Loucy (cell line): ENCODE results near the gene ADARB2.

ENCODE experiments used
- EZH2phosphoT487 ChIP-seq: fragments of 200-600 bp; IDR thresholded peaks from 2 replicates; pipeline ENCODE4 v1.6.1; 2018; ENCODE audit warnings: antibody characterized with exemption, mild to moderate bottlenecking, moderate library complexity, borderline replicate concordance
- TF ChIP-seq, protein P1 (sequence below): fragments of 200-600 bp; sonication (generic); conservative IDR thresholded peaks from 2 replicates; pipeline ENCODE4 v1.5.1; 2014; ENCODE audit warnings: mild to moderate bottlenecking, antibody characterized with exemption, low read length

DNA sequence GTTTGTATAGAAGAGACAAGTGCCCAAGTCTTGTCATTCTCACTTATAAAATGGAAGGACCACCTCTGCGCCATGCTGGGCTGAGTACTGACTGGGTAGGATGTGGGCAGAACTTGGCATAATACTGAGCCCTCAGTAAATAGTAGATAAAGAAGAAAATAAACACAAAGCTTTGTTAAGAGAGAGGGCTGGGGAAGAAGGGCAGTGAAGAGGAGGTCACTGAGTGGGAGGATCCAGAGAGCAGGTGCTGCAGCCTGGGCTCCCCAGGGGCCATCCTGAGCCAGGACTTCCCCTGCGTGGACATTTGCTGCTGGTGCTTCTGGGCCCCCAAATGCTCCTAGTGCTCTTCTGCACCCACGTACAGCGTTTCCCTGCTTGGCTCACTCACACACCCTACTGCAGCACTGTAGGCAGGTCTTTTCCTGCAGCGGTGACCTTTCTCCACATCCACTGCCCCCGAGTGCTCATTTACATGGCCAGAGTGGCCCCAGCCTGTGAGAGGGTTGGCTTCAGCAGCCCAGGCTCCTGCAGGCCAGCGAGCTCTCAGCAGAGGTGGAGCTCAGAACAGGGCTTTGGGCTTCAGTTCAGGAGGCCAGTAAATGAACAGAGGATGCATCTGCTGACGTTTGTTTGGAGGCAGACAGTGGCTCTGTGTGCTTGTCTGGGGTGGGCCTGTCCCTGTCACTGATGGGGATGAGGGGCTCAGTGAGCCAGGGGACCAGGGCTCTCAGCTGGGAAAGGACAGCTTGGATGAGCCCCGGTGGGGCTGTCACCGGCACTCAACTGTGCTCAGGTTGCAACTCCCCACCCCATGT, 164.6 kb downstream of the ADARB2 start:
- TF ChIP-seq, protein P1, sequence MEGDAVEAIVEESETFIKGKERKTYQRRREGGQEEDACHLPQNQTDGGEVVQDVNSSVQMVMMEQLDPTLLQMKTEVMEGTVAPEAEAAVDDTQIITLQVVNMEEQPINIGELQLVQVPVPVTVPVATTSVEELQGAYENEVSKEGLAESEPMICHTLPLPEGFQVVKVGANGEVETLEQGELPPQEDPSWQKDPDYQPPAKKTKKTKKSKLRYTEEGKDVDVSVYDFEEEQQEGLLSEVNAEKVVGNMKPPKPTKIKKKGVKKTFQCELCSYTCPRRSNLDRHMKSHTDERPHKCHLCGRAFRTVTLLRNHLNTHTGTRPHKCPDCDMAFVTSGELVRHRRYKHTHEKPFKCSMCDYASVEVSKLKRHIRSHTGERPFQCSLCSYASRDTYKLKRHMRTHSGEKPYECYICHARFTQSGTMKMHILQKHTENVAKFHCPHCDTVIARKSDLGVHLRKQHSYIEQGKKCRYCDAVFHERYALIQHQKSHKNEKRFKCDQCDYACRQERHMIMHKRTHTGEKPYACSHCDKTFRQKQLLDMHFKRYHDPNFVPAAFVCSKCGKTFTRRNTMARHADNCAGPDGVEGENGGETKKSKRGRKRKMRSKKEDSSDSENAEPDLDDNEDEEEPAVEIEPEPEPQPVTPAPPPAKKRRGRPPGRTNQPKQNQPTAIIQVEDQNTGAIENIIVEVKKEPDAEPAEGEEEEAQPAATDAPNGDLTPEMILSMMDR, result no peak
- no peak for TF ChIP-seq EZH2phosphoT487
